Measurements from ENCODE around the gene TRIM21. TPM values are rescaled to one million over a fixed set of nuclear protein-coding genes. Genes with fewer than 3 reads are reported as not detected.

TRIM21 gene
- total and polyA plus RNA-seq, 9 of the 15 experiments (the other 6 are each of a cell fraction or from before 2014, with no cell fraction given): 9.2 to 21.1 (median 10.8) TPM

GRCh38 chr11:4370166-4370565 is 23.3 kb downstream of the TRIM21 start:
- ATAC-seq: no peak
- WGBS (ENCODE audit: insufficient coverage, low coverage, missing lambda C conversion rate): 5% methylated on average over 3 of the region's 3 CpGs
- Histone ChIP-seq H3K4me3 (no peak overlapping the region), H3K27me3 (ENCODE audit: control insufficient read depth in 2 of 2, insufficient read depth in 2 of 2, low read length in 2 of 2) (peaks cover 2 to 11% of the 10 kb centered on the region in 2 experiments; a peak in 2 of 5 replicates), H3K9me3 (replicated peaks; ENCODE audit: control insufficient read depth, insufficient read depth, low read depth, low read length) (no peaks in the 10 kb centered on the region), H3K9me1 (ENCODE audit: control insufficient read depth, insufficient read depth, low read length) (no peaks in the 10 kb centered on the region), H4K20me1 (replicated peaks; ENCODE audit: control insufficient read depth, insufficient read depth, low read length) (no peaks in the 10 kb centered on the region), H2AFZ (ENCODE audit: low read depth, low read length) (no peak overlapping the region), H3K36me3 (ENCODE audit: control insufficient read depth, insufficient read depth, low read length) (no peaks in the 10 kb centered on the region), H3K79me2 (ENCODE audit: control insufficient read depth, insufficient read depth, low read length) (no peaks in the 10 kb centered on the region), H3K4me2 (ENCODE audit: insufficient read depth, low read length) (no peak overlapping the region), H3K9ac (ENCODE audit: insufficient read depth in 1 of 2, low read depth in 2 of 2, low read length in 2 of 2) (no peak overlapping the region), H3K4me1 (replicated peaks in 1 of 2; ENCODE audit: control insufficient read depth in 2 of 2, insufficient read depth in 2 of 2, low read length in 2 of 2) (no peaks in the 10 kb centered on the region), H3K27ac (ENCODE audit: extremely low read depth, low read depth, low read length) (no peak overlapping the region)
- in situ Hi-C loops (cut with MboI) (no loop called here), intact Hi-C loops (cut with micrococcal nuclease) (no loop called here)
- TF ChIP-seq GATAD2A (IDR thresholded peaks at IDR 0.05) (no peak), HOXB6 (CRISPR knock-in tag; IDR thresholded peaks at IDR 0.05; ENCODE audit: borderline replicate concordance) (no peak), ZNF197 (CRISPR knock-in tag; IDR thresholded peaks at IDR 0.05; ENCODE audit: low read depth) (no peak), ZFPM2 (CRISPR knock-in tag; IDR thresholded peaks at IDR 0.05) (no peak), BCLAF1 (IDR thresholded peaks at IDR 0.05; ENCODE audit: borderline replicate concordance in 1 of 2, control insufficient read depth in 1 of 2, low read depth in 2 of 2, low read length in 1 of 2) (no peak), HOMEZ (CRISPR knock-in tag; IDR thresholded peaks at IDR 0.05) (no peak), ZNF696 (CRISPR knock-in tag; conservative IDR thresholded peaks at IDR 0.05) (no peak), FOXK2 (conservative IDR thresholded peaks at IDR 0.05 in 1 of 2, IDR thresholded peaks at IDR 0.05 in 1 of 2; ENCODE audit: low read depth in 2 of 2) (no peak), SFPQ (IDR thresholded peaks at IDR 0.05; ENCODE audit: low read depth, low read length) (no peak), FOXP1 (CRISPR knock-in tag; IDR thresholded peaks at IDR 0.05) (no peak), ZNF175 (CRISPR knock-in tag; IDR thresholded peaks at IDR 0.05; ENCODE audit: low read depth) (no peak), ZNF224 (CRISPR knock-in tag; IDR thresholded peaks at IDR 0.05) (no peak), KAT2B (IDR thresholded peaks at IDR 0.05; ENCODE audit: low read depth, low read length) (no peak), ZNF324 (CRISPR knock-in tag; IDR thresholded peaks at IDR 0.05) (no peak), TEAD4 (IDR thresholded peaks at IDR 0.05; ENCODE audit: low read length) (no peak), TEAD4 (CRISPR knock-in tag; IDR thresholded peaks at IDR 0.05; ENCODE audit: borderline replicate concordance) (no peak), KDM1A (IDR thresholded peaks at IDR 0.05) (no peak)
- no peak for FAIRE-seq
- POLR2A ChIA-PET: interaction anchor here (1.4 kb wide), 1 partner anchor 11 kb away, joined by 3 read pairs; no protein-coding TSS in a partner anchor
- DNase-seq (ENCODE audit: extremely low read depth in 1 of 4, low spot score in 3 of 4): no peak
- no TSS peak for BruUV-seq (replicated peaks)
- CTCF ChIA-PET (ENCODE audit: low intra/inter-chr PET ratio): no interaction called here
